HG03521 (cell line): ENCODE measurements around the gene B3GALNT2.
"Not testable (repeated sequence)": the region's sequence is repeated elsewhere in the genome, so short reads cannot be mapped to it uniquely, and the experiment has no call there.

Source experiments
- ATAC-seq: cut with Tn5 transposase; IDR thresholded peaks from one replicate; pipeline ENCODE4 v1.9.1; 2021; ENCODE audit warnings: mild to moderate bottlenecking, moderate library complexity; ENCODE audit not compliant: unreplicated experiment

The B3GALNT2 gene

DNA sequence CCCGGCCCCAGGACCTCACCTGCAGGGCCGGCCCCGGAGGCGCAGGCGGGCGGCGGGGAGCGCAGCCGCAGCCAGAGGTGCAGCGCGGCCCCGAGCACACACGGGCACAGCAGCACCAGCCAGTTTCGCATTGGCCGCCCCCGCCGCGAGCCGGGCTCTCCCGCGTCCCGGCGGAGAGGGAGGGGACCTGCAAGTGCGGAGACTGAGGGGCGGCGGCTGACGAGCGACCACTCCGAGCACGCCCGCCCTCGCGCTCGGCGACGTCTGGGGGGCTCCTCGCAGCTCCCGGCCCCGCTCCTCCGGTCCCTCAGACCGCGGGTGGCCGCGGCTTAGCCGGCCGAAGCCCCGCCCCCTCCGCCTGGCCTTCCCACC is at the start of gene B3GALNT2:
Gene B3GALNT2, minus strand, starts transcription at position 331 of the 372 bp plus-strand sequence. Its CDS starts 200 bp downstream, at position 131.
- peak; percentile 37 for ATAC-seq

GRCh38 chr1:235553112-235553551 is 48.9 kb upstream of the B3GALNT2 start:
- no peak for ATAC-seq

DNA sequence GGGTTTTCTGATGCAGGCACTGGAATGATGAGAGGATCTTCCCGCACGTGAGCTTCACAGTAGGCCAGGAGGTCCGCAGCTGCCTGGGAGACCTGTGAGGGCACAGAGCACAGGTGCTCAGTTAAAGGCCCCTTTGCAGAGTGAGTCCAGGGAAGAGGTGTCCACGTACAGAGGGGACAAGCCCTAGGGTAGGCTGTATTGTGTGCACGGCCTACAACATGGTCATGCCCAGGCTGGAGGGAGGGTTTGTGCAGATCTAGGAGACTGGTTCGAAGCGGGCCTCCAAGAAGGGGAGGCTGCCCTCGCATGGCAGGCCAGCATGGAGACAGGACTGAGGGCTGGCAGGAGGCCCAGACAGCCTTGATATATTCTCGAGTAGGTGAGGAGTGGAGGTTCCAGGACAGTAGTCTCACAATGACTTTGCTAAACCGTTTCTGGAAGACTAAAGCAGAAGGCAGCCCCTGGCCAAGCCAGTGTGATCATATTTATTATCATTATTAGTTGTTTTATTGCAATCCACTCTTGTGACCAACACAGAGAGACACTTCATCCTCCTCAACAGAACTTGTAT is 48.0 kb upstream of the B3GALNT2 start:
- ATAC-seq = no peak

GRCh38 chr1:235549351-235550139 is 45.3 kb upstream of the B3GALNT2 start:
- no peak for ATAC-seq

- ATAC-seq = not testable (repeated sequence)
Observed at GRCh38 chr1:235546369-235547155, 42.3 kb upstream of the B3GALNT2 start.

- ATAC-seq = no peak
Observed at GRCh38 chr1:235545292-235545930, 41.2 kb upstream of the B3GALNT2 start.

GRCh38 chr1:235542845-235543244 is 38.6 kb upstream of the B3GALNT2 start:
- ATAC-seq = not testable (repeated sequence)

DNA sequence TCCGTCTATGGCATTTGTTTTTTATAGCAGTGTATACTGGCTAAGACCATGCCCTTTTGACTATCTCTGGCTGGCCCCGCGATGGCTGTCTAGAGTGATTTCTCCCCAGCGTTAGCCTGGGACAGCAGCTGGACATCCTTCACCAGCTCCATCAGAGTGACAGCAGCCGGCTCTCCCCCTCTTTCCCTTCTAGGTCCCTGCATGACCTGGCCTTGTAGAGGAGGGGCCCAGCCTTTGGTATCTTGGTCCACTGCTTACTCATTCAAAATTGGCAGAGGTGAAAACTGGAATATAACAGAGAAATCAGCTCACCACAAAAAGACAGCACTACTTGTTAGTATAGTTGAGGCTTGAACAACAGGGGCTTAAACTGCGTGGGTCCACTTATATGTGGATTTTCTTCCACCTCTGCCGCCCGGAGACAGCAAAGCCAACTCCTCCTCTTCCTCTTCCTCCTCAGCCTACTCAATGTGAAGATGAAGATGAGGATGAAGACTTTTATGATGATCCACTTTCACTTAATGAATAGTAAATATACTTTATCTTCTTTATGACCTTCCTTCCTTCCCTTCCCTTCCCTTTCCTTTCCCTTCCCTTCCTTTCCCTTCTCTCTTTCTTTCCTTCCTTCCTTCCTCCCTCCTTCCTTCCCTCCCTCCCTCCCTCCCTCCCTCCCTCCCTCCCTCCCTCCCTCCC is 29.4 kb upstream of the B3GALNT2 start:
- ATAC-seq = no peak

DNA sequence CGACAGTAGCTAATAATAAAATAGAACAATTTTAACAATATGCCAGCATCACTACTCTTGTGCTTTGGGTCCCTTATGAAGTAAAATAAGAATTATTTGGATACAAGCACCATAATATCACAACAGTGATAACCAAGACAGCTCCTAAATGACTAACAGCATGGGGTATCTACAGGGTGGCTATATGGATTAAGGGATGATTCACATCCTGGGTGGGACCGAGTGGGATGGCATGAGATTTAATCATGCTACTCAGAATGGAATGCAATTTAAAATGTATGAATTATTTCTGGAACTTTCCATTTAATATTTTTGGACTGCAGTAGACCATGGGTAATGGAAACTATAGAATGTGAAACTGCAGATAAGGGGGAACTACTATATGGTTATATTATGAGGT is 28.1 kb upstream of the B3GALNT2 start:
- ATAC-seq = no peak

DNA sequence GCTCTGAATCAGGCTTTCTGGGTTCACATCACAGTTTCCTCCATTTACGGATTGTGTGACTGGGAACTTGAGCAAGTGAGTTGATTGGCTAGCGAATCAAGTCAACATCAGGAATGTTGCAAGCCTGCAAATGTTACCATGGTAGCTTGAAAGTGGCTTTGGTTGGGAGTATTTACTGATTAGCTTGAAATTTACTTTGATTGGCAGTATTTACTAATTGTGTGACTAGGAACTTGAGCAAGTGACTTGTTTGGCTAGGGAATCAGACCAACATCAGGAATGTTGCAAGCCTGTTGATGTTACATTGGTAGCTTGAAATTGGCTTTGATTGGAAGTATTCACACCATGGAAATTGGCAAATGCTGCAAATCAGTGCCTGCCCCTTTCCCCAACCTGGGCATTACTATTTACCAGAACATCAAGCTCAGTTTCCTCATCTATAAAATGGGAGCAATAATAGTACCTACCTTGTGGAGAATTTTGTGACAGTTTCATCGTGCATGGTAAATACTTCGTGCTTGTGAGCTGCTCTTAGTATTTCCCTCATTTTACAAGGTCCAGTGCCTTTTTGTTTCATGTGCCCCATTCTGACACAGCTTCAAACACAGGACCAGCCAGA is 23.1 kb upstream of the B3GALNT2 start:
- ATAC-seq = no peak

DNA sequence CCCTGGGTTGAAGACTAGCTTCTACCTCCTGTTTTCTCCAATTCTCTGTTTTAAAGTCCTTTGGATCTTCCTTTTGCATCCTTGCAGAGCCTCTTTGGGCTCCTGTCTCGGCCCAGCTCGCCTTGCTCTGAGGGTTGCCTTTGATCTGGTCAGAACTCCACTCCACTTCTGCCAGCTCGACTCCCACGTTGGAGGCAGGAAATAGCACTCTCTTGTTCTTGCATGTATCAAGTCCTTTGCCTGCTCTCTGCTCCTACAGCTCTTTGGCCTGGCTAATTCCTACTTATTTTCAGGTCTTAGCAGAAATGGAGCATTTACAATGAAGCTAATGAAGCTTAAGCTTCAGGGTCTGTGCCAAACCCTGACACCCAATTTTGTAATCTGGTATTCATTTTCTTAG is 21.1 kb upstream of the B3GALNT2 start:
- ATAC-seq = no peak

GRCh38 chr1:235516862-235517446 is 12.7 kb upstream of the B3GALNT2 start:
- ATAC-seq = no peak

DNA sequence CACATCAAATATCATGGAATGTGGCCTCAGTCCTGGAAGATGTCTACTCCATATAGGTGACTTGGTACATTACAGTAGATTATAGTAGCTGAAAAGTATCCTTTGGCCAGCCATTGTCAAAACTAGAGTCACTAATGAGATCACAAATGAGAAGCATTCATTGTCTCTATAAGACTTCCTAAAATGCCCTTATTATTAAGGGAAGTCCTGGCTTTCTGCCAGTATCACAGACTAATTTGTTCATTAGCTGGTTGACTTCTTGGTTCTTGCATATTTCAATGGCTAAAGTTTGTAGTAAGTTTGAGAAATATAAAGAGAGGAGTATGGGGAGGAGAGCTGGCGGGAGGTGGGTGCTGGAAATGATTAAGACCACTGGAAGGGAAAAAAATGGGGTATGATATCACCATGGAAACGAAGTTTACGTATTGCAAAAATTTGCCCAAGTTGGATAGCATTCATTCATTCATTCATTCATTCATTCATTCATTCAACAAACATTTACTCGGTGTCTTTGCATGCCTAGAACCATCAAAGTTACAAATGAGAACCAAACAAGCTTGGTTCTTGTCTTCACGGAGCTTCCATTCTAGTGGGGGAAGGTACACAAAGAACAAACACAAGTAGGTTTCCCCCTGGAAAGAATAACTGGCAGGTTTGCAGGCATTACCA is 11.7 kb upstream of the B3GALNT2 start:
- ATAC-seq = no peak

- no peak for ATAC-seq
Observed at GRCh38 chr1:235513495-235514366, 9.5 kb upstream of the B3GALNT2 start.

DNA sequence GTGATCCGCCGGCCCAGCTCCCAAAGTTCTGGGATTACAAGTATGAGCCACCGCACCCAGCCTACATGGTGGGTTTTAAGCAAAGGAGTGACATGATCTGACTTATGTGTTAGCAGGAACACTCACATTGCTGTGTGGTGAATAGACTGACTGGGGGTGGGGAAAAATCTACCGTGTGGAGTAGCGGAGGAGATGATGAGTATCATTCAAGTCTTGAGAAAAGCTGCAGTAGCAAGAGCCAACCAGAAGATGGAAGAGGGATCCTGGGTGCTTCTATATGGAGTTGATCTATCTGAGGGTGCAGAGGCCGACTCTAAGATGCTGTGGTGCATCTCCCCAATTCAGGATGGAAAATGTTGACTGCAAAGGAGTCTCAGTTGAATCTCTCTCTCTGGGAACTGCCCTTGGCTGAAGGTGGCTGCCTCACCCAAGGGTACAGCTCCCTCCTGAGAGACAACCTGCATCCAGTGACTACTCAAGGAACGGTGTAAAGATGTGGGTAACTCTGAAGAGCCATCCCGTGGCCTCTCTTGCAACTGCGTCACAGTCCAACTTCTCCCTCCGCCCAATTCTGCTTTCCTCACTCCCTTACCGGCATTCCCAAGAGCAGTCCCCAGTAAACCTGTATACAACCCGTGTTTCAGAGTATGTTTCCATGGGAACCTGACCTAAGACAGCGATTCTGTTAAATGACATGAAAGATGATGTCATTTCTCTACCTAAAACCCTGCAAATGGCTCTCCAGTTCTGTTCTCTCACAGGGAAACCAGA is 7.4 kb upstream of the B3GALNT2 start:
- no peak for ATAC-seq

DNA sequence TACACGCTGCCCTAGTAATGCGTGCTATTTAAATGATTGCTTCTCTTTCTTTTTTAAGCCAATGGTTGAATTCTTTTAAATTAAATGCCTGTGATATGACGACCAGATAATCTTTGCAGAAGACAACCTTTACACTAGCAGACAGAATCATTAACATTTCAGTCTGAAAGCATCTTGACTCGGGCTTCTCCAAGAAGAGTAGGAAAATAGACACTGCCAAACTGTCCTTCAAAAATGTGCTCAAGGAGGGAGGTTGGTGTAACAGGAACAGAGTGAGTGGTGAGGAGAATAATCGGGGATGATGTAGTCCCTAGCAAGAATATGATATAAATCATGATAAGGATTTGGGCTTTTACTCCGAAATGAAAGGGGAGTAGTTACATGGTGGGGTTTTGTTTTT is 6.6 kb upstream of the B3GALNT2 start:
- no peak for ATAC-seq

GRCh38 chr1:235507623-235508022 is 3.4 kb upstream of the B3GALNT2 start:
- no peak for ATAC-seq
